ENCODE results near the gene SYNGR4.

The SYNGR4 gene

DNA sequence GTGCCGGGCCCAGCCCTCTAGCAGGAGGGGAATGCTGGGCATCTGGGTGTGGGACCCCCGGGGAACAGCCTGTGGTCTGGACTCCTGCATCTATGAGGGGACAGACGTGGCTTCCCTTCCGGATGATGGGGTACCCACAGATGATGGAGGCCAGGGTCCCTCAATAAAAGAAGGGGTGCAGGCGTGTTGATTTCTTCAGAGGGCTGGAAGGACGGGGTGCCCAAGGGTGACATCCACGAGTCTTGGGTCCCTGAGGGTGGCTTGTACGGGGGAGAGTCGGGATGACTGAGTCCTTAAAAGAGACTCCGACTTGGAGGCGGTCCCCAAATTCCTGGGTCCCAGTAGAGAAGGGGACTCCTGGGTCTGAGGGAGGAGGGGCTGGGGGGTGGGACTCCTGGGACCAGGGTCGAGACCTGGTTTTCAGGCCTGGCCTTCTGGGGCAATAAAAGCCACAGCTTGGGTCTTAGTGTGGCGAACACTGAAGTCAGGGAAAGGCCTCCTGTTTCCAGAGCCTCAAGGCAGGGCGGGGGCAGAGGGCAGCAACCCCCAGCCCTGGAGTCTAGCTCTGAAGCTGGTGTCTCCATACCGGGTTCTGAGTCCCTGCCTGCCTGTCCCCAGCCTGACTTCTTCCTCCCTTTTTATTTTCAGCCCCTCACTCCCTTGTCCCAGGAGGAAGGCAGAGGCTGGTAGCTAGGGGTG is 28.8 kb downstream of the SYNGR4 start:
- Histone ChIP-seq H2AFZ (ENCODE audit: low read length, unreplicated experiment) (no peak overlapping the region), H3K79me2 (ENCODE audit: control insufficient read depth, insufficient read depth, low read length, unreplicated experiment) (peaks cover 20% of the 10 kb centered on the region), H3K4me3 (ENCODE audit: low read depth, low read length) (peak overlapping the region; percentile 73), H3K4me1 (ENCODE audit: control insufficient read depth, insufficient read depth, low read length, unreplicated experiment) (peaks cover 14% of the 10 kb centered on the region), H3K27me3 (ENCODE audit: insufficient read depth, low read length) (0 out of 2 replicates have a peak, but pooled peaks cover 2% of the 10 kb centered on the region), H3K36me3 (ENCODE audit: insufficient read depth, low read length) (peaks cover 2% of the 10 kb centered on the region; the same call in 1 of the 2 replicates), H3K27ac (ENCODE audit: low read depth, low read length) (no peak overlapping the region)

DNA sequence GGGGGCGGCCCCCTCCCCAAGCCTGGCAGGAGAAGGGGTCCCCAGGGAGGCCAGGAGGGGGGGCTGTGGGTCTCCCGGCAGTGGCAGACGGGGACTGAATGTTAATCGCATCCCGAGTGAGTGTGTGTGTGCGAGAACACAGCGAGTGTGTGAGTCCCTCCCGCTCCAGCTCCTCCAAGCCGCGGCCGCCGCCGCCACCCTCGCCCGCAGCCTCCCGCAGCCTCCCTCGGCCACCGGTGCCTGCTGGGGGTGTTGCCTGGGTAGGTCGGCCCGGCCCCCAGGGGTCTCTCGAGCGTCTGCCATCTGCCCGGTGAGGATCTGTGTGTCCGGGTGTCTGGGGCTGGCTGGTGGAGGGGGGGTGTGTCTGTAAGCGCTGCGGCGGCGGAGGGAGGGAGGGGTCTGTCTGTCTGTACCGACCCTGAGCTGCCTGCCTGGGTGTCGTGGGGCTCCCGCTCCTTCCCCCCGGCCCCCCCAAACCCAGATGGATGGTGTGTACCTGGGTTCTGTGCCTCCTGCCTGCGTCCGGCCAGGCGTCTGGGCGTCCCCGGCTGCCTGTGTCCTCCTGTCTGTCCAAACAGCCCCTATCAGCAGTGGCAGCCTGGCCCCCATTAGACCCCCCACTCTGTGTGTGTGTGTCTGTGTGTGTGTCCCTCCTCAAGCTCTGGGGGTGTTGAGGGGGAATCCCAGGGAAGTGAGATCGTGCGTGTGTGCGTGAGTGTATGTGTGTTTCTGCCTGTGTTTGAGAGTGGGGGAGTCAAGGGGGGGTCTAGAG is 29.6 kb downstream of the SYNGR4 start, which contains the start of gene GRIN2D:
TSS of gene GRIN2D (plus strand) at position 110 of the 772 bp plus-strand sequence. CDS start 4,725 bp downstream, outside the sequence.
- H3K4me1 ChIP-seq (ENCODE audit: control insufficient read depth, insufficient read depth, low read length, unreplicated experiment) = peaks cover 14% of the 10 kb centered on the region
- H3K79me2 ChIP-seq (ENCODE audit: control insufficient read depth, insufficient read depth, low read length, unreplicated experiment) = peaks cover 18% of the 10 kb centered on the region
- 0 out of 2 replicates have a peak, but pooled peaks cover 2% of the 10 kb centered on the region for H3K27me3 ChIP-seq (ENCODE audit: insufficient read depth, low read length)
- no peak within 1 kb of the TSS for H2AFZ ChIP-seq (ENCODE audit: low read length, unreplicated experiment)
- no peak within 1 kb of the TSS for H3K27ac ChIP-seq (ENCODE audit: low read depth, low read length)
- H3K4me3 ChIP-seq (ENCODE audit: low read depth, low read length) = peak within 1 kb of the TSS; percentile 73
- no peaks in the 10 kb centered on the region for H3K36me3 ChIP-seq (ENCODE audit: insufficient read depth, low read length)

DNA sequence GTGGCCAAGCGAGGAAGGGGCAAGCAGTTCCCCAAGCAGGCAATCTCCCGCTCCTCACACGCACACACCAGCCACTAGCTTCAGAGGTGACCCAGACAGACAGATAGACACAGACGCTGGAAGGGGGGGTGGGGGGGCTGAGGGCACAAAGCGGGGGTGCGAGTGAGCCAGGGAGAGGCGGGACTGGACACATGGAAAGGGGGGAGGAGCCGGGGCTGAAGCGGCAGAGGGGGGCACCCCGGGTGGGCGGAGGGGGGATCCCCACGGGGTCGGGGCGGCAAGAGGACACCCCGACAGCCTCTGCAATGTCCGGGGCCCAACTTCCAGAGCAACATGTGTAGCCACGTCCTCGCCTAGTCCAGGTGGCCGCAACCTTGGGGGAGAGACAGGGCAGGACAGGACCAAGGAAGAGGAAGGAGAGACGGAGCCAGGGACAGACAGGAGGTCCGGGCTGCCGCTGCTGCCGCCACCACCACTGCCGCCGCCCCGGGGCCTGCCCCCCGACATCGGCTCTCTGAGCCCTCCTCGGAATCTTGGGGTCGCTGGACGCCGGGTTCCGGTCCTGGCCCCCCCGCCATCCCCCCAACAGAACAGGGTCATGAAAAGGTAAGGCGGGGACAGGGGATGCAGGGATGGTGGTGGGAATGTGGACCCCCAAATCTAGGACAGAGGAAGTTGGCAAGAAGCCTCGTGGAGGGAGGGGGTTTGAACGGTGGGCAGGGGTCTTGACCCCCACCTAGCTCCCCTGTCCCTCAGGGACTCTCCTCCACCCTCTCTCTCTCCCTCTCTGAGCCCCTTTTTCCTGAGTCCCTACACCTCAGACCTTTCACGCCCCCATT is 30.4 kb downstream of the SYNGR4 start:
- Histone ChIP-seq H3K79me2 (ENCODE audit: control insufficient read depth, insufficient read depth, low read length, unreplicated experiment) (peaks cover 13% of the 10 kb centered on the region), H3K27ac (ENCODE audit: low read depth, low read length) (no peak overlapping the region), H3K4me3 (ENCODE audit: low read depth, low read length) (peak overlapping the region; percentile 73), H3K27me3 (ENCODE audit: insufficient read depth, low read length) (0 out of 2 replicates have a peak, but pooled peaks cover 2% of the 10 kb centered on the region), H2AFZ (ENCODE audit: low read length, unreplicated experiment) (no peak overlapping the region), H3K36me3 (ENCODE audit: insufficient read depth, low read length) (no peaks in the 10 kb centered on the region), H3K4me1 (ENCODE audit: control insufficient read depth, insufficient read depth, low read length, unreplicated experiment) (peaks cover 14% of the 10 kb centered on the region)

DNA sequence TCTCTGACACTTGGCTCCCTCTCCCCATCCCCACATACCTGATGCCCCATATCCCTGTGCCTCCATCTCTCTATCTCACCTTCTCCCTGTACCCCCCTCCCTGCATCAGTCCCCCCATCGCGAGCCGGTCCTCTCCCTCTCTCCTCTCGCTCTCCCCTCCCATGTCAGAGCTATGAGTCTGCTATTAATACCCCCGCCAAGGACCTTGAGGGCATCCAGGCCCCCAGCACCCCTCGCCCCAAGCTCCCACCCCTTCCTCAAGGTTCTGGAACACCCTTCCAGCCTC is 30.9 kb downstream of the SYNGR4 start:
- H3K27me3 ChIP-seq (ENCODE audit: insufficient read depth, low read length) = 0 out of 2 replicates have a peak, but pooled peaks cover 2% of the 10 kb centered on the region
- H3K27ac ChIP-seq (ENCODE audit: low read depth, low read length) = no peak overlapping the region
- no peaks in the 10 kb centered on the region for H3K36me3 ChIP-seq (ENCODE audit: insufficient read depth, low read length)
- no peak overlapping the region for H3K4me3 ChIP-seq (ENCODE audit: low read depth, low read length)
- H3K4me1 ChIP-seq (ENCODE audit: control insufficient read depth, insufficient read depth, low read length, unreplicated experiment) = peaks cover 14% of the 10 kb centered on the region
- peaks cover 10% of the 10 kb centered on the region for H3K79me2 ChIP-seq (ENCODE audit: control insufficient read depth, insufficient read depth, low read length, unreplicated experiment)
- H2AFZ ChIP-seq (ENCODE audit: low read length, unreplicated experiment) = no peak overlapping the region

DNA sequence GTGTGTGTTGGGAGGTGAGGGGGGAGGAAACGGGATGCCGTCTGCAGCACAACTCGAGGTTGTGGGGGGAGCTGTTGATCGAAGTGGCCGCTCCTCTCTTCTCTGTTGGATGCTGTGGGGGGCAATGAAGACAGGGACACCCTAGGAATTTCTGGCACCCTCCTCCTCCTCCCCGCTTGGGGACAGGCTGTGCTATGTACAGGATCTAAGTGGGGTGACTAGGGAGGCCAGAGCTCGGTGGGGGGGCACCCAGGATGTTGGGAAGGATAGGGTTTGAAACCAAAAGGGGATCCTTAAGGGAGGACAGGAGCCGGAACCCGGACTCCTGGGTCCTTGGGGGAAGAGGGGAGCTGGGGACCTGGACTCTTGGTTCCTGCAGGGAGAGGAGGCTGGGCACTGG is 31.3 kb downstream of the SYNGR4 start:
- peaks cover 14% of the 10 kb centered on the region for H3K4me1 ChIP-seq (ENCODE audit: control insufficient read depth, insufficient read depth, low read length, unreplicated experiment)
- no peak overlapping the region for H3K4me3 ChIP-seq (ENCODE audit: low read depth, low read length)
- 0 out of 2 replicates have a peak, but pooled peaks cover 2% of the 10 kb centered on the region for H3K27me3 ChIP-seq (ENCODE audit: insufficient read depth, low read length)
- no peak overlapping the region for H3K27ac ChIP-seq (ENCODE audit: low read depth, low read length)
- H2AFZ ChIP-seq (ENCODE audit: low read length, unreplicated experiment) = no peak overlapping the region
- H3K36me3 ChIP-seq (ENCODE audit: insufficient read depth, low read length) = no peaks in the 10 kb centered on the region
- peaks cover 7% of the 10 kb centered on the region for H3K79me2 ChIP-seq (ENCODE audit: control insufficient read depth, insufficient read depth, low read length, unreplicated experiment)

DNA sequence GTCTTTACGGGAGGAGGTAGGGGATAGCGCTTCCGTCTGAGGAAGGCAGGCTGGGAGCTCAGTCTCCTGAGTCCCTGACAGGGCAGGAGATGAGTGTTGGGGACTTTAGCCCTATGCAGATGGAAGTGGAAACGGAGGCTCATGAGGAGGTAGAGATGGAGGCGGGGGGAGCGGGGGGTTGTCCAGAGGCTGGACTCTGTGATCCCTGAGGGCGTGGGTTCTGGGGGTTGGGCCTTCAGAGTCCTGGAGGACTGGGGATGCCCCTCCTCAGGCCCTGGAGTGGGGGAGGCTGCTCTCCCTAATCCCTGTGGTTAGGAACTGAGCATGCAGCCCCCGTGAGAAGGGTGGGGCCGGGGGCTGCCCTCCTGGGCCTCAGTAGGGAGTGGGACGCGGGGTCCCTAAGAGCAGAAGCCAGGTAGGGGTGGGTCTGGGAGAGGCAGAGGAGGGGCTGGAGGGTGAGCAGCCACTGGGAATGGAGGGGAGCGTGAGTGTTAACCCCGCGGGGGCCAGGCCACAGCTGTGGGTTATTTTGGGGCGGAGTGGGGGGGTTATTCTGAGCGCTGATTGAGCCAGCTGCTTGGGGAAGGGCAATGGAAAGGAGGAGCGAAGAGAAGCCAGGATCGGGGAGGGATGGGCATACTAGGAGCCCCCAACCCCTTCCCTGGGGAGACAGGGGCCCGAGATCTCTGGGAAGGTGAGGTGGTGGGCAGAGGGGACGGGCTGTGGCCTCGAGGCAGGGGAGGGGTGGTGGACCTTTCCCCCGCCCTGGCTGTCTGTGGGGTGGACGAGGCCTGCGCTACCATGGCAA is 32.1 kb downstream of the SYNGR4 start:
- Histone ChIP-seq H3K36me3 (ENCODE audit: insufficient read depth, low read length) (no peaks in the 10 kb centered on the region), H3K27ac (ENCODE audit: low read depth, low read length) (no peak overlapping the region), H3K4me1 (ENCODE audit: control insufficient read depth, insufficient read depth, low read length, unreplicated experiment) (peaks cover 14% of the 10 kb centered on the region), H3K79me2 (ENCODE audit: control insufficient read depth, insufficient read depth, low read length, unreplicated experiment) (peaks cover under 1% of the 10 kb centered on the region), H3K4me3 (ENCODE audit: low read depth, low read length) (no peak overlapping the region), H3K27me3 (ENCODE audit: insufficient read depth, low read length) (0 out of 2 replicates have a peak, but pooled peaks cover 2% of the 10 kb centered on the region), H2AFZ (ENCODE audit: low read length, unreplicated experiment) (no peak overlapping the region)

DNA sequence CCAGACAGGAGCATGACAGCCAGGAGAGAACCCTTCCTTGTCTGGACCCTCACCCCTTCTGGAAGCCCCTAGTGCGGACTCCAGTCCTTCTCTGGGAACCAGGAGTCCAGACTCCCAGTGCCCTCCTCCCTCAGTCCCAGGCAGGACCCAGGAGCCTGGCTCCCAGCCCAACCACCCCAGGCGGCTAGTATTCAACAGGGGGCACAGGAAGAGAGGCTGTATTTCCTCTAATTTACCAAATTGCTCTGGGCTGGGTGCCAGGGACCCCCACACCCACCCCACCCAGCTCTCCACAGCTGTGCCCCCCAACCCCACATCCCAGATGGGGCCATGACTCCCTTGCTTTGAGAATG is 32.6 kb downstream of the SYNGR4 start:
- peaks cover 14% of the 10 kb centered on the region for H3K4me1 ChIP-seq (ENCODE audit: control insufficient read depth, insufficient read depth, low read length, unreplicated experiment)
- no peaks in the 10 kb centered on the region for H3K36me3 ChIP-seq (ENCODE audit: insufficient read depth, low read length)
- H2AFZ ChIP-seq (ENCODE audit: low read length, unreplicated experiment) = no peak overlapping the region
- no peaks in the 10 kb centered on the region for H3K79me2 ChIP-seq (ENCODE audit: control insufficient read depth, insufficient read depth, low read length, unreplicated experiment)
- 0 out of 2 replicates have a peak, but pooled peaks cover 2% of the 10 kb centered on the region for H3K27me3 ChIP-seq (ENCODE audit: insufficient read depth, low read length)
- H3K27ac ChIP-seq (ENCODE audit: low read depth, low read length) = no peak overlapping the region
- peak overlapping the region; percentile 81; the same call in 1 of the 2 replicates for H3K4me3 ChIP-seq (ENCODE audit: low read depth, low read length)

DNA sequence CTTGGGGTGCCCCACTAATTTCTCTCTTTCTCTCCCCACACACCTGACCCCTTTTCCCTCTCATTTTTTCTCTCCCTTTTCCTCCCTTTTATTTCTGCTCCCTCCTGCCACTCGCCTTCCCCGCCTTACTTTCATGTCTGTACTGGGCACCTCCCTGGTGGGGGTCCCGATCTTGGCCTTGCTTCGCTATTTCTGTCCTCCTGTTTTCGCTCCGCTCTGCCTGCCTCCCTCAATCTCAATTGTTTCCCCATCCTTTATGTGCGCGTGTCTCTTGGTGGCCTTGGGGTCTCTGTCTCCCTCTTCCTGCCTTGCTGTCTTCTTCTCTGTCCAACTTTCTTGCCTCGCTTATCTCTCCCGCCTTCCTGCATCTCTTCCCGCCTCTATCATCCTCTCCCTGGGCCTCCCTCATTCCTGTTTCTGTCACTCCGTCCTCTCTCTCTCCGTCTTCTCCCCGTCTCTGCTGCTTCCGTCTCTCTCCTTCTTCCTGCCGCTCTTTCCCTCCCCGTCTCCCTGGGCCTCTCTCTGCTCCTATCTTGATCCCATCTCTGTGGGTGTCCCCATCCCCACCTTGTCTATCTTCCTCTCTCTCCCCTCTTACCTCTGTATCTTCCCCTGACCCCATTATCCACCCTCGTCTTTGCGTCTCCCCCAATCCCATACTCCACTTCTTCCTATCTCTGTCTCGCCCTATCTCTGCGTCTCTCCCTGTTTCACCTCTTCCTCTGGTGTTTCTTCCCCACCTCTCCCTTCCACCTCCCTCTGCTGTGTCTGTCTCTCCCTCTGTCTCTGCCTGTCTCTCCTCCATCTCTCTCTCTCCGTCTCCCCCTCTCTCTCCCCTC is 33.3 kb downstream of the SYNGR4 start:
- no peaks in the 10 kb centered on the region for H3K79me2 ChIP-seq (ENCODE audit: control insufficient read depth, insufficient read depth, low read length, unreplicated experiment)
- H3K4me3 ChIP-seq (ENCODE audit: low read depth, low read length) = peak overlapping the region; percentile 81
- H3K4me1 ChIP-seq (ENCODE audit: control insufficient read depth, insufficient read depth, low read length, unreplicated experiment) = peaks cover 14% of the 10 kb centered on the region
- 0 out of 2 replicates have a peak, but pooled peaks cover 2% of the 10 kb centered on the region for H3K27me3 ChIP-seq (ENCODE audit: insufficient read depth, low read length)
- no peaks in the 10 kb centered on the region for H3K36me3 ChIP-seq (ENCODE audit: insufficient read depth, low read length)
- H3K27ac ChIP-seq (ENCODE audit: low read depth, low read length) = peak overlapping the region; percentile 67
- no peak overlapping the region for H2AFZ ChIP-seq (ENCODE audit: low read length, unreplicated experiment)

DNA sequence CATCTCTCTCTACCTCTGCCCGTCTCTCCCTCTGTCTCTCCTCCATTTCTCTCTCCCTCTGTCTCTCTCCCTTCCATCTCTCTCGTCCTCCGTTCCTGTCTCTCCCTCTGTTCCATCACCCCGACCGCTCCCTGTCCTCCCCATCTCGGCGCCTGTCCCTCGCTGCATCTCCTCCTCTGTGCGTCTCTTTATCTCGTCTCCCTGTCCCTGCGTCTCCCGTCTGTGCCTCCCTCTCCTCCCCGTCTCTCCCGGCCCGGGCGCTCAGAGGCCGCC is 33.9 kb downstream of the SYNGR4 start:
- no peaks in the 10 kb centered on the region for H3K36me3 ChIP-seq (ENCODE audit: insufficient read depth, low read length)
- 0 out of 2 replicates have a peak, but pooled peaks cover 2% of the 10 kb centered on the region for H3K27me3 ChIP-seq (ENCODE audit: insufficient read depth, low read length)
- peaks cover 14% of the 10 kb centered on the region for H3K4me1 ChIP-seq (ENCODE audit: control insufficient read depth, insufficient read depth, low read length, unreplicated experiment)
- H3K79me2 ChIP-seq (ENCODE audit: control insufficient read depth, insufficient read depth, low read length, unreplicated experiment) = no peaks in the 10 kb centered on the region
- H3K27ac ChIP-seq (ENCODE audit: low read depth, low read length) = peak overlapping the region; percentile 67
- H3K4me3 ChIP-seq (ENCODE audit: low read depth, low read length) = peak overlapping the region; percentile 81
- H2AFZ ChIP-seq (ENCODE audit: low read length, unreplicated experiment) = peak overlapping the region; percentile 81
